CD4-positive, alpha-beta T cell treated with Interleukin-10 for 1 hour (primary cell): ENCODE data around the gene ALG11.
"Not testable (repeated sequence)": the region's sequence is repeated elsewhere in the genome, so short reads cannot be mapped to it uniquely, and the experiment has no call there.

ENCODE experiments used
- DNase-seq: peaks from one replicate; pipeline ENCODE4 v3.0.0-alpha.2; 2020

ALG11 gene, protein sequence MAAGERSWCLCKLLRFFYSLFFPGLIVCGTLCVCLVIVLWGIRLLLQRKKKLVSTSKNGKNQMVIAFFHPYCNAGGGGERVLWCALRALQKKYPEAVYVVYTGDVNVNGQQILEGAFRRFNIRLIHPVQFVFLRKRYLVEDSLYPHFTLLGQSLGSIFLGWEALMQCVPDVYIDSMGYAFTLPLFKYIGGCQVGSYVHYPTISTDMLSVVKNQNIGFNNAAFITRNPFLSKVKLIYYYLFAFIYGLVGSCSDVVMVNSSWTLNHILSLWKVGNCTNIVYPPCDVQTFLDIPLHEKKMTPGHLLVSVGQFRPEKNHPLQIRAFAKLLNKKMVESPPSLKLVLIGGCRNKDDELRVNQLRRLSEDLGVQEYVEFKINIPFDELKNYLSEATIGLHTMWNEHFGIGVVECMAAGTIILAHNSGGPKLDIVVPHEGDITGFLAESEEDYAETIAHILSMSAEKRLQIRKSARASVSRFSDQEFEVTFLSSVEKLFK

DNA sequence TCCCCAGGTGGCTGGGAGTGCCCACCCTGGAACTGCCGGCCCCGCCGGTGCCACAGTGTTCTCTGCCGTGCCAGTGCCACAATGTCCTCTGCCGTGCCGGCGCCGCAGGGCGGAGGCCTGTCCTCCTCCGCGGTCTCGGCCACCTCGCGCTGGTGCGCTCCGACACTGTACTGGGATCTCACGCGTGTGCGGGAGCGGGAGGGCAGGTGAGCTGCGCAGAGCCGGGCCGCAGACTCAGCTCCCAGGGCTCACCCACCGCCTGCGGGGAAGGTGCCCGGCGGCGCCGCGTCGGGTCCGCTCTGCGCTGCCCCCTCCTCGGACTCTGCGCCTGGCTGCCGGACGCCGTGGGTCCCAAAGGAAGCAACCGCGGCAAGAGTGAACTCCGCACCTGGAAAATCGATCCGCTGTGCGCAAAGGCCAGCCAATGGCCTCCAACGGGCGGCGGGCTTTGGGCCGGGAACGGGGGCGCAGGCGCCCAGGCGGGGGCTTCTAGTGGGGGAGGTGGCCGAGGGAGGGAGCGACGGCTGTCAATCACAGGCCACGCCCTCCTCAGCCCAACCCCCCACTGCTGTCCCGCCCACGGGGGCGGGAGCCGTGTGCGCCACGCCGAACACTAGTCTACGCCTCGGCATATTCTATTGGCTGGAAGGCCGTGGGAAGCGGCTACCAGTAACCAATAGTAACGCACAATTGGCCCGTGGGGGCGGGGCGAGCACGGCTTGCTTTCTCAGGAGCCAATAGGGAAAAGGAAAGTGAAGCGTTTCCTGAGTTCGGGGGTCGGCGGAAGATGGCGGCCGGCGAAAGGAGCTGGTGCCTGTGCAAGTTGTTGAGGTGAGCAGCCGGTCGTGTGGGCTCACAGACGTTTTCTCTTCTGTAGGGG is at the start of gene ALG11:
Gene ALG11 (plus strand): TSS at position 767 of the 880 bp plus-strand sequence. CDS start 21 bp downstream, at position 788.
- peak; percentile 100 for DNase-seq

DNA sequence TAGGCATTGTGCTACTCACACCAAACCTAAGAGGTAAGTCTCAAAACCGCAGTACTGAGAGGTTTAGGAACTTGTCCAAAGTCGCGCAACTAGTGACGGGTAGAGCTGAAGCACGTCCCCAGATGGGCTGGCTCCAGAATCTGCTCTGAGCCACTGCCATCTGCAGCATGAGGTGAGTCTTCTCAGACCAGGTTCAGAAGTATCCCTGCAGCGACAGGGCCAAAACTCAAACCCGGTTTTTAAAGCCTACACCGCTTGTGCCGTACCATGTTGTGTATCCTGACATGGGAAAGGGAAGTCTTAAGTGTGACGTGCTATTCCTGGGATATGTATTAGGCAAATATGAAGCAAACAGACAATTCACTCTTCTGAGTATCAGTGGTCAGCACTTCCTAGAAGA is 46.0 kb upstream of the ALG11 start:
- DNase-seq: no peak

DNA sequence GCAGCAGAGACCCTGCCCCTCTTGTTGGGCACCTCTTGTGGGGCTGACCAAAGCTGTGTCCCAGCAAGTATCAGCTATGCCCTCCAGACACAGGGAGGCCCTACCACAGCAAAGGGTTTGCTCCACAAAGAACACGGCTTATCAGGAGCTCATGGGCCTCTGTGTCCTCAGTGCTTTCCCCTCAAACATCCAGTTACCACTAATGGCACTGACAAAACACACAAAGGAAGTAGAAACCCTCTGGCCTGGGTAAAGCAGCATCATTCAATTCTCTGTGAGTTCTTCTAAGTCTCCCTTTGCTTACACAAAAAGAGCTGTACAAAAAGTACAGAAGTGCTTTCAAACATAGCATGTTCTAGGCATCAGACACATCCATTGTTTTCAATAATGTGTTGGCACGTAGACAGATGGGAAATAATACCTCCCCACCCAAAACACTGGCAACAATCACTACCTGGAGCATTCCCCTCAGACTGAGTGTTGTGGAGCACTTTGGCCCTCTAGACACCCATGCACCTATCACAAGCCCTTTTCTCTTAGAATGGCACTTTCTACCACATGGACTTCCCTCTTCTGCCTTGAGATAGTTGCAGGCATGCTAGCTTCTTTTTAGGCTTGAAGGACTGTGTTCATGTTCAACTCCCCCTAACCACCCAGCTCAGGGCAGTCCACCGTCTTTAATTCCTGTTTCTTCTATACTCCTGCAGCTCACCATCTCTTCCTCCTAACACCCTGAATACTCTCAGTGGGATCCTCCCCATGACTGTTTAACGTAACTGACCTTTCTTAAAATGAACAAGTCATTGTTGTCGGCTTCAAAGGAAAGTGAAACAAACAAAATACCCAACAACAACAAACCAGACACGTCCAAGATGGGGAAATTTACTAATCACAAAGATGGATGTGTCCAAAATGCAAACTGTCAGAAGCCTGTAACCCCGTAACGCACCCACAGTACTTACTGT is 44.4 kb upstream of the ALG11 start:
- no peak for DNase-seq

DNA sequence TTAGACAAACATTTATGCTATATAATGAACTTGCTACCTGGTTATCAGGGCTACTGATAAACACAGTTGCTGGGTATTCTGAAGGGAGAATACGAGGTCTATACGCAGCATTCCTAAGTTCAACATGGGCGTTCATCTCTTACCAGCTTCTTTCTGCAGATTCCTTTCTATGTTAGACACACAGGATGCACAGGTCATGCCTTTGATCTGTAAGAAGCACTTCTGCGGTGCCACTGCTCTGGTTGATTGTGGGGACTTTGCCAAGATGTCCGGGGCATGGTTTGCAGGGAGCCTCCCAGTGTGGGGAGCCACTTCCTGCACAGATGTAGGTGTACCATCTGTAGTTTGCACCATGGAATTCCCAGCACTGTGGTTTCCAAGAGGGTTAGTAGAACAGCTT is 41.8 kb upstream of the ALG11 start:
- DNase-seq: peak; percentile 20

DNA sequence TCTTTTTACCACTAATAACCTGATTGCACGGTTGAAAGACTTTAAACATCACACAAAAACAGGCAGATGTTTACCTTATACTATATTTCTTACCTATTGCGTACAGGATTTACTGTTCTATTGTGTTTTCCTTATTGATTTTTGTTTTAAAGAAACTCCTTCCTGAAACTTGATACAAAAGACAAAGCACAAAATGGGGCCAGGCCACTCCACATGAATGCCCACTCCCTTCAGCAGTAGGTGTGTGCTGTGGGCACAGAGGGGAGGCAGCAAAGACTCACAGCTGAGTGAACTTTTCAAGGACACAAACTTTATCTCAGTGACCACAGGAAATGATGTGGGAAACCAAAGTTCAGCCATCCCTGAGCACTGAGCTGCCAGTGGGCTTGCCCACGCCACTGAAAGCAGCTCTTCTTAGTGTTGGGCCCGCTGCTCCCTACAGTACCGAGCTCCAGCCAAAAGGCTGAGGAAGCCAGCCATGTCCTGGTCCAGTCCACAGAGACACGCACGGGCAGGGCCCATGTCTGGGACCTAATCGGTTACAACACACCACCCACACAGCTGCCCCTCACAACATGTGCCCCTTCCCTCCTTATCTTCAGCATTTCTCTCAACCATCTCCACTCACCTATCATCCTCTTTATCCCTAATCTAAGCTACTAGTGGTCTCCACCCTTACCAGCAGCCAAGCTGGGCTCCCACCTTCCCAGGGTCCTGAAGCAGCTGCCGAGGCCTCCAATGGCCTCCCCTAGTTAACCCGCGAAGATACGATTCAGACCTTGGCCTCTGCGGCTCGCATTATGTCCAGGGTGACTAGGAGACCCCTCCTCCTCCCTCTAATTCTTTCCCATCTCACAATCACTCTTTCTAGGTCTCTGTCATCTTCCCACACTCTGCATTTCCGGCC is 40.4 kb upstream of the ALG11 start:
- DNase-seq: no peak

DNA sequence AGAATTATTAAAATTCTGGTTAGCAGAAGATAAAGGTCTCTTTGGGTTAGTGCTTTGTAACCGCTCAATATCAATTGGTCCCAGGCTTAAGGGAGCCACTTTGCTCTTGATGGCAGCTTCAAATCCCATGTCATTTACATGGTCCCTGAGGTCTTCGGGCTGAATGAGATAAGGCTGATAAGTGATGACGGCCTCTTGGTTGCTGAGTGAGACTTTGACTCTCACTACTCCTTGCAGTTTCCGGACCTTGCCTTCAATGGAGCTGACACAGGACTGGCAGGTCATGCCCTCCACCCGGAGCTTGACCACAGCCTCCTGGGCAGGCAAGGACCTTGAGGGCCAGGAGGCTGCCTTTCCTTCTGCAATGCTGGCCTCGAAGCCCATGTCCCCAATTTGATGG is 37.7 kb upstream of the ALG11 start:
- DNase-seq: no peak

DNA sequence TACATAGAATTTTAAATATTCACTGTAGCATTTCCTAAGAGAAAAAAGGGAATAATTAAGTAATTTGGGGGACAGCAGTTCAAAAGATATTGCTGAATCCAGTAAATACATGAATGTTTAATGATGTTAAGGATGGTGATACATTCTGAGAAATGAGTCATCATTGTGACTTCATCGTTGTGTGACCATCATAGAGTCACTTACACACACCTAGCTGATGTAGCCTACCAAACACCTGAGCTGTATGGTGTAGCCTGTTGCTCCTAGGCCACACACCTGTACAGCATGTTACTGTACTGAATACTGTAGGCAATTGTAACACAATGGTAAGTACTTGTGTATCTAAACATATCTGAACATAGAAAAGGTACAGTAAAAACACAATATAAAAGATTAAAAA is 35.8 kb upstream of the ALG11 start:
- no peak for DNase-seq

DNA sequence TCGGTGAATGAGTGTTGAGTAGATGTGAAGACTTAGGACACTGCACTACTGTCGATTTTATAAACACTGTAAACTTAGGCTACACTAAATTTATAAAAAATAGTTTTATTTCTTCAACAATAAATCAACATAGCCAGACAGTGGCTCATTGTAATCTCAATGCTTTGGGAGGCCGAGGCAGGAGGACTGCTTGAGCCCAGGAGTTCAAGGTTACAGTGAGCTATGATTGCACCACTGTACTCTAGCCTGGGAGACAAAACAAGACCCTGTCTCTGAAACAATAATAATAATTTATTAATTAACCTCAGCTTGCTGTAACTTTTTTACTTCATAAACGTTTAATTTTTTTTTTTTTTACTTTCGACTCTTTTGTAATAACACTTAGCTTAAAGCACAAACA is 35.3 kb upstream of the ALG11 start:
- DNase-seq: no peak

DNA sequence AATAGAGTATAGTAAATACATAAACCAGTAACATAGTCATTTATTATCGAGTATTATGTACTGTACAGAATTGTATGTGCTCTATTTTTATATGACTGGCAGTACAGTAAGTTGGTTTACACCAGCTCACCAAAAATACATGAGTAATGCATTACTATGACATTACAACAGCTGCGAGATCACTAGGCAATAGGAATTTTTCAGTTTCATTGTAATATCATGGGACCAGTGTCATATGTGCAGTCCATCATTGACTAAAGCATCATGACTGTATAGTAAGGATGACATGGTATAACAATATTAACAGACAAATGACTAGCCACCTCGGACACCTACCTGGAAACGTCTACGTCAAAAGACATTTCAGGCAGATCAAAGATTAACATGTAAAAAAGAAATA is 34.6 kb upstream of the ALG11 start:
- no peak for DNase-seq

DNA sequence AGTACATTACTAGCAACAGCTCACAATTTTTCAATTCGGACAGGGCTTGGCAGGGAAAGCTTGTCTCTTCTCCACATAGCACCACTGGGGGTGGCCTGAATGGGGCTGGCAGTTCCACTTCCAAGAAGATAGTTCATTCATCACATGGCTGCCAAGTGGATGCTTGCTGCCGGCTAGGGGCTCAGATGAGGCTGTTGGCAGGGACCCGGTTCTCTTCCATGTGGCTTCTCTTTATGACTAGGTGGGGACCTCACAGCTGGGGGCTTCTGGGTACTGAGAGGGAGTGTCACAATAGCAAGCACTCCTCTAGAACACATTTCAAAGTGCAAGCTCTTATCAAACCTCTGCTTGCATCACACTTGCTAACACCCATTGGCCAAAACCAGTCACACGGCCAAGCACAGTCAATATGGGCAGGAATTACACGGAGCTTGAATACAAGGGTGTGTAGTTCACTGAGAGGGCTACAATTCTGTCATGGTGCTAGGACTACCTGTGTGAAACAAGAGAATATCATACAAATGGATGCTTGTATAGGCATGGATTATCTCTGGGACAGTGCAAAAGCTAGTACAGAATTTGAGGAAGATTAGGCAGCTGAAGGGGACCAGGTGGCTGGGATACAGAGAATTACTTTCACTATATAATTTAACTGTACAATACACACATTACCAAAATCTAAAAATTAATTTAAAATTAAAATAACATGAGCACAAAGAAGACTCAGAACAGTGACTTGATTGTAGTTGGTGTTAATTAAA is 33.2 kb upstream of the ALG11 start:
- no peak for DNase-seq

DNA sequence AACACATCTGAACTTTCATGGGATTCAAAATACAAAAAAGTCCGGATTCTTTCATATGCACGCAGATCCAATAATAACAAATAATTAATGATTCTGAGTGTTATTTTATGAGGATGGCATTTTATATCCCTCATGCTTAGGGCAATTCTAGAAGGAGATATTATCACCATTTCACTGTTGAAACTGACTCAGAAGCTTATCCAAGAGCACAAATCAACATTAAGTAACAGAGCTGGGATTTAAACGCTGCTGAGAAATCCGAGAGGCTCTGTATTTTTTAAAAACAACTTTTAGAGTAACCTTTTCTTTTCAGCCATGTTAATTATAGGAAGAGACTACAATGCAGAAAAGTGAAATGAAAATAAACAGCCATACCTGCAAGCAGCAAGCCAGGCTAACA is 31.3 kb upstream of the ALG11 start:
- no peak for DNase-seq

DNA sequence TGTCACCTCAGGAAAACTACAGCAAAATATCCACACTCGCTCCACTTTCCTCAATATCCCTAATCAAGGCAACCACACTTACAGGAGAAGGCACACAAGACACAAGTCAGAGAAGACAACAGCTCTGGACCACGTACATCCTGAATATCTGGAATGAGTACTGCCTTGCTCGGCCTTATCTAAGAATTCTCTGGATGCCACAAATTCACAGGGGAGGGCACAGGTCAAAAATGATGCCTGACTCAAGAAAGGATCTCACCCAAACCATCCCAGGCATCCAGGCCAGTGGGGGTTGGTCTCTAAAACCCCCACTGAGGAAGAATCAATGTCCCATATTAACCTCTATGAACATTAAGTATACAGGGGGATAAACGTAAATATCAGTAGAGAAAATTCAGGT is 30.8 kb upstream of the ALG11 start:
- DNase-seq: no peak

DNA sequence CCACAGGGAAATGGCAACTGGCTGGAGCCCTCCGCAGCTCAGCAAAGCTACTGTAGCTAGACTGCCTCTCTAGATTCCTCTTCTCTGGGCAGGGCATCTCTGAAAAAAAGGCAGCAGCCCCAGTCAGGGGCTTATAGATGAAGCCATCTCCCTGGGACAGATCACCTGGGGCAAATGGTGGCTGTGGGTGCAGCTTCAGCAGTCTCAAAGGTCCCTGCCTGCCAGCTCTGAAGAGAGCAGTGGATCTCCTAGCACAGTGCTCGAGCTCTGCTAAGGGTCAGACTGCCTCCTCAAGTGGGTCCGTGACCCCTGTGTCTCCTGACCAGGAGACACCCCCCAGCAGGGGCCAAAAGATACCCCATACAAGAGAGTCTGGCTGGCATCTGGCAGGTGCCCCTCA is 28.9 kb upstream of the ALG11 start:
- DNase-seq: not testable (repeated sequence)

DNA sequence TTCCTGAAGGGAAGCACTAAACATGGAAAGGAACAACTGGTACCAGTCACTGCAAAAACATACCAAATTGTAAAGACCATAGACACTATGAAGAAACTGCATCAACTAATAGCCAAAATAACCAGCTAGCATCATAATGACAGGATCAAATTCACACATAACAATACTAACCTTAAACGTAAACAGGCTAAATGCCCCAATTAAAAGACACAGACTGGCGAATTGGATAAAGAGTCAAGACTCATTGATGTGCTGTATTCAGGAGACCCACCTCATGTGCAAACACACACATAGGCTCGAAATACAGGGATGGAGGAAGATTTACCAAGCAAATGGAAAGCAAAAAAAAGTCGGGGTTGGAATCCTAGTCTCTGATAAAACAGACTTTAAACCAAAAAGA is 27.3 kb upstream of the ALG11 start:
- DNase-seq: not testable (repeated sequence)

DNA sequence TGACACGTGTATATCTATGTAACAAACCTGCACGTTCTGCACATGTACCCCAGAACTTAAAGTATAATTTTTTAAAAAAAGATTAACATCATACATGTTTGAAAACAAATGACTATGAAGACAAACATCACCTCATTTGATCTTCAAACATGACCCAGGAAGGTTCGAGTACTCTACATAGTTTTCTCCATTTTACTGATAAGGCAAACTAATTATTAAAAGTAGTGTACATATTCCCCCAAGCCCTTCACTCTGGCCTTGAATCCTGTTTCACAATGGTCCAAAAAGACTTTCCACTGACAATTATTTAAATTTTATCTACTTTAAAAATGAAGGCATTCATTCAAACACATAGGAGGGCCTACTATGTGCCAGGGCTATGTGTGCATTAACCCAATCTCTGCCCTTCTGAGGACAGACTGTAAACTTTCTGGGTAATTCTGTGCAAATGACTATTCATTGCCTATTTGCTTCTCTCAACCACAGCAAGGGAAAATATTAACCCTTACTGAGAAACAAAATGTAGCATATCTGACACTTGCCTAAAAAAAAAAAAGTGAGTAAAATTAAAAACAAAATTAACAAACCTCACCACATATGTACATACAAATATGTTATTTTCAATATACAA is 23.1 kb upstream of the ALG11 start:
- no peak for DNase-seq

DNA sequence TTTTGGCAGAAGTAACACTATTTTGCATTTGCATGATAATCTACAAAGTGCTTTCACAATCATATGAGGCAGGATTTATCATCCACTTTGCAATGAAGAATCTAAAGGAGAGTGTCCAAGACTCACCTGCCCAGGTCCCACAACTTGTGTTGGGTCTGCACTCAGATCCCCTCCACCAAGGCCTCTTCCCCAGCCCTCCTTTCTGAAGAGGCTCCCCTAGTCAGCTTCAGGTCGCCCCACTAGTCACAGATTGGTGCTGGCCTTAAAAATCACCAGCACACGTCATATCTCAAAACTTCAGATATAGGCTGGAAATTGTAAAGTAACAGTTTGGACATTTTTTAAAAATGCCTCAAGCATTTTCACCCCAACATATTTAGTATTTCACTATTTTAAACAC is 18.5 kb upstream of the ALG11 start:
- DNase-seq: no peak

DNA sequence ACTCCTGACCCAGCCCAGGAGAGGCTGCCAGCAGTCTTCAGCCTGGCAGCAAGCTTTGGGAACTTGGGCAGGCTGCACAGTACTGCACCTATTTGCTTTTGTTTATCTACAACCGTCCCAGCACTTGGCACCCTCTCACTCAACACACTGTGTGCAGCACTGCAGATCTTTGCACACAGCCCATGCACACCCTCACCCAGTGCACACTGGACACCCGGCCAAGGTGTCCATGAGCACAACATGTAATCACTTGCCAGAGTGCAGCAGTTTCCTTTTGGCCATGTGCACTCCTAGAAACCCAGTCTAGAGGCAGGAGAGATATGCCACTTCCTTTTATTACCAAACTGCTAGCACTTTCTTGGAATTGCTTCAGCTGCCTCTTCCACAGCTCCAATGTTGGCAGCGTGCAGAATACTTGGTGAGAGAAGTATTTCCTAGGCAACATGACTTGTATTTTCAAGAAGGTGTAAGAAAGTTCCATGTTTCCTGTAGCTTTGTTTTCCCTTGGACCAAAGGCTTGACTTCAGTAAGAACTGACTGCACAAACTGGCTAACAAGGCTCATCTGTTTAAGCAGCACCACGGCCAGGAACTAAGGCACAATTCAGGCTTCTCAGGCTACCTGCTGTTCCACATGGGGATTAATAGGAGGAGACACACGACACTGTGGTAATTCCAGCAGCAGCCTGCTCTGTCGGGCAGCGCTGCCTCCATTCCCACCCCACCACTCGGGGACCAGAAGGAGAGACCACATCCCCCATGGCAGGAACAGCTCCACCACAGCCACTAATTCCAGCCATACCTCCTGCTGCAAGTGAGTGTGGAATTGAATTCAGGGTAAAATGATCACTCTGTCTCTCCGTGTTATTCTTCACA is 16.3 kb upstream of the ALG11 start:
- DNase-seq: no peak

DNA sequence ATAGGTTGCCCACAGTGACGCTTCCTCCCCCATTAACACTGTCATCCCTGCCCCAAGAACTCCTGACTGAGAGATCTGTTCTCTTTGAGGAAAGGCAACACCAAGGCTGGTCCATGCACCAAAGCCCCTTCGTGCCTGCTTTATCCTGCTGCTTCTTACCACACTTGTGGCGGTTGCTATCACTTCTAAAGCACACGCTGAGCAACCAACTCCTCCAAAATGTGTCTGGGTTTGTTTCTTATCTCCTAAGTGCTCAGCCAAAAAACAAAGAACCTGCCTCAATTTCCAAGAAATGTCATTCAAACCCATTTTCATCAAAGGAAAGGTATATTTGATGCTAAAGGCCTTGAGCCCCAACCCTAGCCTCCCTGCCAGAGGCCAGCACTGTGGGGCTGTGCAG is 15.6 kb upstream of the ALG11 start:
- no peak for DNase-seq

DNA sequence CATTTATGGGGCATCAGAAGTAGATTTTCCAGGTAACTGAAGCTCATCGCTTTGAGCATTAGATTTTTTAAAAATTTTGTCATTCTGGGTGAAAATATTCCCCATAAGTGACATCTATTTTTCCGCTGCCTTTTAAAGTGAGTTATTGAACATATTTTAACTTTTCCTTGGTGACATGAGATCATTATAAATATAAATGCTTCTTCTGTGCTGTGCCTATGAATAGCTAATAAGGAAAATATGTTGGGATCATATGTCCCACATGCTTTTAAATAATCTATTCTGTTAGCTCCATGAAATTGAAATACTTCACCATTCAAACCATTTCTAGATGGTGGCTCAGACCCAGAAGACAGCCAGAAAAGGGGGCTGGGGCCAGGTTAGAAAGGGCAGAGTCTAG is 15.0 kb upstream of the ALG11 start:
- no peak for DNase-seq
